SK-N-SH (cell line): ENCODE measurements around the gene HID1.

Experiments
- CTCF ChIP-seq: fragments of 200-600 bp; sonication (generic); IDR thresholded peaks from 2 replicates; pipeline ENCODE4 v1.6.1; 2017; ENCODE audit warnings: antibody characterized with exemption, mild to moderate bottlenecking, moderate library complexity
- EP300 ChIP-seq, 2 experiments: IDR thresholded peaks; 2 replicates each; pipeline versions ENCODE4 v1.4.0 to v1.6.1; 2012; ENCODE audit warnings: borderline replicate concordance in 1 of 2, low read depth in 1 of 2, low read length in 1 of 2
- EZH2phosphoT487 ChIP-seq: fragments of 200-600 bp; sonication (generic); IDR thresholded peaks from 2 replicates; pipeline ENCODE4 v1.6.1; 2017; ENCODE audit warnings: low read depth, mixed run types, mild to moderate bottlenecking, antibody characterized with exemption, moderate library complexity, borderline replicate concordance
- JUND ChIP-seq: IDR thresholded peaks from 2 replicates; pipeline ENCODE4 v1.4.0; 2012
- MAX ChIP-seq: IDR thresholded peaks from 2 replicates; pipeline ENCODE4 v1.4.0; 2012; ENCODE audit warnings: low read depth
- NRF1 ChIP-seq: IDR thresholded peaks from 2 replicates; pipeline ENCODE4 v1.6.1; 2012; ENCODE audit warnings: low read depth, mild to moderate bottlenecking, low read length
- POLR2AphosphoS5 ChIP-seq: IDR thresholded peaks from 2 replicates; pipeline ENCODE4 v1.6.1; 2012; ENCODE audit warnings: low read depth, low read length
- RAD21 ChIP-seq: IDR thresholded peaks from 2 replicates; pipeline ENCODE4 v1.6.1; 2012; ENCODE audit warnings: mild to moderate bottlenecking, low read length
- RCOR1 ChIP-seq: fragments of 150-350 bp; IDR thresholded peaks from 2 replicates; pipeline ENCODE4 v1.6.1; 2017; ENCODE audit warnings: antibody characterized with exemption, low read length
- REST ChIP-seq: IDR thresholded peaks from 2 replicates; pipeline ENCODE4 v1.6.1; 2012; ENCODE audit warnings: mild to moderate bottlenecking, low read depth, low read length, moderate library complexity
- SIN3A ChIP-seq: IDR thresholded peaks from 2 replicates; pipeline ENCODE4 v1.6.1; 2012; ENCODE audit warnings: low read depth, mild to moderate bottlenecking, low read length, moderate library complexity, borderline replicate concordance
- ZBTB33 ChIP-seq: IDR thresholded peaks from 2 replicates; pipeline ENCODE4 v1.4.0; 2012; ENCODE audit warnings: low read depth, borderline replicate concordance

- TF ChIP-seq CTCF: peak; percentile 12; the same call in 1 of the 2 replicates
- TF ChIP-seq POLR2AphosphoS5: peak; percentile 93
- TF ChIP-seq JUND: no peak
- peak; percentile 88; the same call in 1 of the 2 replicates for TF ChIP-seq MAX
- TF ChIP-seq SIN3A: peak; percentile 70; the same call in 1 of the 2 replicates
- no peak for TF ChIP-seq EZH2phosphoT487
- TF ChIP-seq RAD21: no peak; the same call in 1 of the 2 replicates
- TF ChIP-seq EP300 (IDR thresholded peaks at IDR 0.05; ENCODE audit: borderline replicate concordance in 1 of 2, low read depth in 1 of 2, low read length in 1 of 2): 0 out of 4 replicates have a peak, but pooled peaks of 1 of the 2 experiments have one; percentile 4
- peak; percentile 66 for TF ChIP-seq NRF1
- TF ChIP-seq REST: no peak
- TF ChIP-seq ZBTB33: no peak
- no peak for TF ChIP-seq RCOR1
Measured at GRCh38 chr17:74981979-74982662, 9.6 kb upstream of the HID1 start.
